ENCODE results near the gene AMD1. TPM values are rescaled to one million over a fixed set of nuclear protein-coding genes. Genes with fewer than 3 reads are reported as not detected.

The AMD1 gene
- total and polyA plus RNA-seq, 9 of the 15 experiments (the other 6 are each of a cell fraction or from before 2014, with no cell fraction given), result 60.0 to 151 (median 85.6) TPM

- H3K9ac ChIP-seq (ENCODE audit: insufficient read depth in 1 of 2, low read depth in 2 of 2, low read length in 2 of 2), result no peak overlapping the region
- peaks cover 24 to 35% of the 10 kb centered on the region in 2 experiments; a peak in 4 of 5 replicates for H3K4me1 ChIP-seq (replicated peaks in 1 of 2; ENCODE audit: control insufficient read depth in 2 of 2, insufficient read depth in 2 of 2, low read length in 2 of 2)
- FAIRE-seq (no peak), ATAC-seq (no peak), DNase-seq (ENCODE audit: extremely low read depth in 1 of 4, low spot score in 3 of 4) (no peak)
- peaks cover 64% of the 10 kb centered on the region for H3K36me3 ChIP-seq (ENCODE audit: control insufficient read depth, insufficient read depth, low read length)
- H3K79me2 ChIP-seq (ENCODE audit: control insufficient read depth, insufficient read depth, low read length), result peaks cover 100% of the 10 kb centered on the region
- H3K27me3 ChIP-seq (ENCODE audit: control insufficient read depth in 2 of 2, insufficient read depth in 2 of 2, low read length in 2 of 2), result no peaks in the 10 kb centered on the region
- intact Hi-C loops (cut with micrococcal nuclease) (no loop called here), in situ Hi-C loops (cut with MboI) (loop anchor here (10.0 kb wide), 1 partner anchor 197 kb away; no protein-coding TSS in a partner anchor)
- peaks cover 57% of the 10 kb centered on the region for H4K20me1 ChIP-seq (replicated peaks; ENCODE audit: control insufficient read depth, insufficient read depth, low read length)
- no peak overlapping the region for H2AFZ ChIP-seq (ENCODE audit: low read depth, low read length)
- no peak overlapping the region for H3K4me2 ChIP-seq (ENCODE audit: insufficient read depth, low read length)
- TF ChIP-seq SP1 (CRISPR knock-in tag; IDR thresholded peaks at IDR 0.05), result no peak
- TF ChIP-seq ID3 (CRISPR knock-in tag; IDR thresholded peaks at IDR 0.05), result no peak
- no peak for TF ChIP-seq ID3 (tag; IDR thresholded peaks at IDR 0.05)
- no peak for TF ChIP-seq GTF2B (IDR thresholded peaks at IDR 0.05; ENCODE audit: extremely low read depth, insufficient read length)
- TF ChIP-seq ETV5 (CRISPR knock-in tag; IDR thresholded peaks at IDR 0.05; ENCODE audit: low read depth), result no peak
- no peak for TF ChIP-seq HDAC2 (IDR thresholded peaks at IDR 0.05)
- TF ChIP-seq NR2F6 (CRISPR knock-in tag; IDR thresholded peaks at IDR 0.05), result no peak
- 60% methylated on average over 1 of the region's 1 CpG for WGBS (ENCODE audit: insufficient coverage, low coverage, missing lambda C conversion rate)
- ChIA-PET POLR2A (interaction anchor here (0.6 to 1.7 kb wide), 7 partner anchors 8 to 76 kb away, joined by 3 to 7 read pairs (median 3); partner anchors contain the start of genes AMD1 and GTF3C6), CTCF (ENCODE audit: low intra/inter-chr PET ratio) (no interaction called here)
- H3K9me1 ChIP-seq (ENCODE audit: control insufficient read depth, insufficient read depth, low read length), result no peaks in the 10 kb centered on the region
- H3K4me3 ChIP-seq, result no peak overlapping the region
- H3K27ac ChIP-seq (ENCODE audit: extremely low read depth, low read depth, low read length), result no peak overlapping the region
- no TSS peak for BruUV-seq (replicated peaks)
- no peaks in the 10 kb centered on the region for H3K9me3 ChIP-seq (replicated peaks; ENCODE audit: control insufficient read depth, insufficient read depth, low read depth, low read length)
These were observed 7.7 kb downstream of the AMD1 start for GRCh38 chr6:110882274-110882619.
